Activated CD8-positive, alpha-beta T cell treated with anti-CD3 and anti-CD28 coated beads for 36 hours (primary cell): ENCODE results near the gene B3GALT6. TPM values are rescaled to one million over a fixed set of nuclear protein-coding genes. Genes with fewer than 3 reads are reported as not detected.
A peak's percentile ranks its signal among the peaks of the same experiment; 100 is the strongest.

Experiments used
- ATAC-seq: fragments of 200-7000 bp; cut with Tn5 transposase; one replicate; pipeline ENCODE4 v1.10.0; 2021; ENCODE audit warnings: mild to moderate bottlenecking, moderate library complexity
- CTCF ChIA-PET: fragments of 350-600 bp; sonication (Branson Sonifier 250); formaldehyde crosslinking; loops from one replicate; lab custom pipeline; 2021; ENCODE audit warnings: antibody characterized with exemption; lab: Charles Lee
- POLR2A ChIA-PET: fragments of 350-600 bp; sonication (Branson Sonifier 250); formaldehyde crosslinking; loops from one replicate; lab custom pipeline; 2021; ENCODE audit warnings: antibody characterized with exemption; lab: Charles Lee
- DNase-seq: peaks from one replicate; pipeline ENCODE4 v3.0.0-alpha.2; 2020
- H3K27ac Mint-ChIP-seq: one replicate; pipeline ENCODE4 v1.8.0; 2021; ENCODE audit warnings: mild to moderate bottlenecking, mixed read lengths
- H3K27me3 Mint-ChIP-seq: one replicate; pipeline ENCODE4 v1.8.0; 2021; ENCODE audit warnings: mixed read lengths
- H3K36me3 Mint-ChIP-seq: one replicate; pipeline ENCODE4 v1.8.0; 2021; ENCODE audit warnings: low read depth, mixed read lengths
- H3K4me1 Mint-ChIP-seq: one replicate; pipeline ENCODE4 v1.8.0; 2021; ENCODE audit warnings: low read depth, mixed read lengths
- H3K4me3 Mint-ChIP-seq: one replicate; pipeline ENCODE4 v1.8.0; 2021; ENCODE audit warnings: mild to moderate bottlenecking, moderate library complexity, mixed read lengths
- H3K9me3 Mint-ChIP-seq: one replicate; pipeline ENCODE4 v1.8.0; 2021; ENCODE audit warnings: mixed read lengths
- intact Hi-C: fragments of 100-400 bp; cut with micrococcal nuclease; formaldehyde crosslinking; loops from one replicate; pipeline ENCODE4 v1.10.0; 2022
- total RNA-seq, 2 experiments: library from RNA; stranded (reverse); gene quantifications; one replicate each; pipeline ENCODE4 v1.2.3, GENCODE V29; 2021
- TF ChIP-seq, protein P1 (sequence below): fragments of 200-600 bp; IDR thresholded peaks from one replicate; pipeline ENCODE4 v1.8.0; 2022; ENCODE audit warnings: antibody characterized with exemption, mild to moderate bottlenecking

The B3GALT6 gene
- total RNA-seq, 2 experiments from 2014 or later = 13.1 to 14.3 TPM

DNA sequence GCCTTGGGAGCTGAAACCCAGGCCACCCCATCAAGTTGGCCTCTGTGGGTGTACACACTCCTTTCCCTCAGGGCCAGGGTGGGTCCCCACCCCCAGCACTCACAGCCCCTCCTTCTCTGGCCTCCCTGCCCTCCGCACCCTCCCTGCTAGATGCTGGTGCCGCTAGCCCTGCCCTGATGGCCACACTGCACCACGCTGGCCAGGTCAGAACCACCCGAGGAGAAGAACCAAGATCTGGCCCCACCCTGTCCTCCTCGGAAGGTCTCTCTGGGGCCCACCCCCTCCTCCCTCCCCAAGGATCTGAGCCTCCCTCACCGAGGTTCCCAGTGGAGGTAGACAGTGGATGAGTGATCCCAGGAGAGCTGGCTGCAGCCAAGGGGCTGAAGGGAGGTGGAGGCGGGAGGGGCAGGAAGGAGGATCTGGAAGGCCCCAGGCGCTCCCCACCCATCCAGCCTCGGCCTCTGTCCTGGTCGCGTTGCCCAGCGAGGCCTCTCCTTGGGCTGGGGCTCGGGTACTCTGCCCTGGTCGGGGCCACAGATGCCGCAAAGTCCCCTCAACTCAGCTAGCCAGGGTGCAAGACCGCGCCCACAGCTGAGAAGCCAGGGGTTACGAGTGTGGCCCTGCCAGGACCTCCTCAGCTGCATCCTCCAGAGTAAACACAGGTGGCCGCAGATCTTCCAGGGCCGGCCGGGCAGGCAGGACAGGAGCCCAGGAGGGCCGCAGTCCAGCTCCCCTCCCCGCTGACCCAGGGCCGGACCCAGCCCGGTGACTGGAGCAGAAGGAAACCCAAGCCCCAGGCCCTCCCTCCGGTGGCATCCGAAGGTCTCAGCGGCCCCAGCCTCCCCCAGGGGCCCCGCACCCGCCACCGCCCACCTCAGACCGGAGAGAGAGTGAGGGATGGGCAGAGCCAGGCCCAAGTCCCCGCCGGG is 5.2 kb downstream of the B3GALT6 start:
- H3K4me1 Mint-ChIP-seq = peaks cover 14% of the 10 kb centered on the region
- no peak overlapping the region for H3K4me3 Mint-ChIP-seq
- no peak overlapping the region for H3K27ac Mint-ChIP-seq
- ATAC-seq (no peak), DNase-seq (no peak)
- intact Hi-C loops = no loop called here
- H3K9me3 Mint-ChIP-seq = no peaks in the 10 kb centered on the region
- TF ChIP-seq, protein P1, sequence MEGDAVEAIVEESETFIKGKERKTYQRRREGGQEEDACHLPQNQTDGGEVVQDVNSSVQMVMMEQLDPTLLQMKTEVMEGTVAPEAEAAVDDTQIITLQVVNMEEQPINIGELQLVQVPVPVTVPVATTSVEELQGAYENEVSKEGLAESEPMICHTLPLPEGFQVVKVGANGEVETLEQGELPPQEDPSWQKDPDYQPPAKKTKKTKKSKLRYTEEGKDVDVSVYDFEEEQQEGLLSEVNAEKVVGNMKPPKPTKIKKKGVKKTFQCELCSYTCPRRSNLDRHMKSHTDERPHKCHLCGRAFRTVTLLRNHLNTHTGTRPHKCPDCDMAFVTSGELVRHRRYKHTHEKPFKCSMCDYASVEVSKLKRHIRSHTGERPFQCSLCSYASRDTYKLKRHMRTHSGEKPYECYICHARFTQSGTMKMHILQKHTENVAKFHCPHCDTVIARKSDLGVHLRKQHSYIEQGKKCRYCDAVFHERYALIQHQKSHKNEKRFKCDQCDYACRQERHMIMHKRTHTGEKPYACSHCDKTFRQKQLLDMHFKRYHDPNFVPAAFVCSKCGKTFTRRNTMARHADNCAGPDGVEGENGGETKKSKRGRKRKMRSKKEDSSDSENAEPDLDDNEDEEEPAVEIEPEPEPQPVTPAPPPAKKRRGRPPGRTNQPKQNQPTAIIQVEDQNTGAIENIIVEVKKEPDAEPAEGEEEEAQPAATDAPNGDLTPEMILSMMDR = no peak
- no peaks in the 10 kb centered on the region for H3K27me3 Mint-ChIP-seq
- H3K36me3 Mint-ChIP-seq = peaks cover 12% of the 10 kb centered on the region
- POLR2A ChIA-PET = interaction anchor here (0.5 to 0.7 kb wide), 2 partner anchors 13 to 24 kb away, joined by 3 read pairs; partner anchors contain the start of gene TNFRSF4
- CTCF ChIA-PET = interaction anchor here (1.0 to 1.3 kb wide), 2 partner anchors 14 to 115 kb away, joined by 3 to 4 read pairs; no protein-coding TSS in a partner anchor

DNA sequence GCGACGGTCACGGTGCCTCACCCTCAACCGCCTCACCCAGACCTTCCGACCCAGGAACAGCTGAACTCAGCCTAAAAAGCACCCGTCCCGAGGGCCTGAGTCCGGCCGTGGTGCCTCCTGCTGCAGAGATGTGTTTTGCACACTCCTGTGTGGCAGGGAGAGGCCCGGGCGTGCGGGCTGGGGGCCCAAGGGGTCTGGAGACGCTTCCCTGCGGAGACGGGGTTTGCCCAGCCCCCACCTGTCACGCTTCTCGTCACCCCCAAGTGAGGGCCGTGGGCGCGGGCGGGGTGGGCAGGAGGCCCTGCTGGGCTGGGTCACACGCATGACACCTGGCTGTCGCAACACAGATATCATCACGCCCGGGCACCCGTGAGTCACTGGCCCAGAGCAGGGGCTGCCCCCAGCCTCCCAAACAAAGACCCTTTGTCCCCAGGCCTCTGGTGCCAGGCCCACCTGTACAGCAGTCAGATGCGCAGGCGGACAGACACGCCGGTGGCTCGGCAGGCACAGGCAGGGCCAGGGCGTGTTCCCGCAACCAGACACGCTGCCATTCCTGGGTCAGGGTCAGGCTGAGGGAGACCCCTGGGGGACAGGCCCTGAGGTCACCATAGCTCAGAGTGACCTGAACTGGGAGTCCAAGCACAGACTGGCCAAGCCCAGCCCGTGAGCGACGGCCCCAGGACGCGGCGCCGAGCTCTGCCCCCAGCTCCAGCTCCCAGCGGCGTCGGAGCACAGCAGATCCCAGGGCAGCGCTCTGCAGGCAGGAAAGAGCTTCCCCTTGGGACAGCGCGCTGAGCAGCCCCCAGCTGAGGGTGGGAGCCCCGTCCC is 6.1 kb downstream of the B3GALT6 start:
- ATAC-seq = no peak
- DNase-seq = peak; percentile 30

DNA sequence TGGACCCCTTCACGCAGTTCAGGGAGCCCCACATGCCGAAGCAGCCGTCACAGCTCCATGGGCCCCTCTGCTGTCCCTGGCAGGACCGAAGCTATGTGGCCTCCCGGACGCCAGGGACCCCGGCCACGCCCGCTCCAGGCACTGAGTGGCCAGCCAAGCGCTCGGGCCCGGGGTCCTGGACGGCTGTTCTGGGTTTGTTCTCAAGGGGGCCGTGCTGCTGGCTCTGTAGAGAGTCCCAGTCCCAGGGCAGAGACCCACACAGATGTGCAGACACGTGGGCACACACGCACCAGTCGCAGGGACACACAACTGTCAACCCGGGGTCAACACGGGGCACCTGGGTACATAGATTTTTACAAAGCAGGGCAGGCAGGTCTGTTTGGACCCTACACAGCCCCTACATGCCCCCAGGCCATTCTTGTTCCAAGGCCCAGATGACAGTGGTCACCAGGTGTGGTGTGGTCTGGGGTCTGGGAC is 6.7 kb downstream of the B3GALT6 start:
- intact Hi-C loops = no loop called here
- TF ChIP-seq, protein P1 = no peak
- H3K4me3 Mint-ChIP-seq = no peak overlapping the region
- ATAC-seq (no peak), DNase-seq (no peak)
- peaks cover 8% of the 10 kb centered on the region for H3K36me3 Mint-ChIP-seq
- H3K27ac Mint-ChIP-seq = no peak overlapping the region
- H3K9me3 Mint-ChIP-seq = no peaks in the 10 kb centered on the region
- H3K27me3 Mint-ChIP-seq = no peaks in the 10 kb centered on the region
- POLR2A ChIA-PET = interaction anchor here (0.6 to 1.6 kb wide), 2 partner anchors 9 to 12 kb away, joined by 3 read pairs; no protein-coding TSS in a partner anchor
- CTCF ChIA-PET = interaction anchor here (1.0 kb wide), 1 partner anchor 12 kb away, joined by 3 read pairs; no protein-coding TSS in a partner anchor
- H3K4me1 Mint-ChIP-seq = peaks cover 10% of the 10 kb centered on the region

More for the DNA sequence above, 6.1 kb downstream of the B3GALT6 start:
- ChIA-PET POLR2A (interaction anchor here (1.6 kb wide), 1 partner anchor 13 kb away, joined by 3 read pairs; no protein-coding TSS in a partner anchor), CTCF (interaction anchor here (1.0 kb wide), 2 partner anchors 13 to 116 kb away, joined by 3 read pairs; no protein-coding TSS in a partner anchor)
- H3K9me3 Mint-ChIP-seq = no peaks in the 10 kb centered on the region
- H3K4me1 Mint-ChIP-seq = peaks cover 14% of the 10 kb centered on the region
- intact Hi-C loops = no loop called here
- TF ChIP-seq, protein P1 = no peak
- no peaks in the 10 kb centered on the region for H3K27me3 Mint-ChIP-seq
- H3K4me3 Mint-ChIP-seq = no peak overlapping the region
- H3K27ac Mint-ChIP-seq = no peak overlapping the region
- H3K36me3 Mint-ChIP-seq = peaks cover 12% of the 10 kb centered on the region

DNA sequence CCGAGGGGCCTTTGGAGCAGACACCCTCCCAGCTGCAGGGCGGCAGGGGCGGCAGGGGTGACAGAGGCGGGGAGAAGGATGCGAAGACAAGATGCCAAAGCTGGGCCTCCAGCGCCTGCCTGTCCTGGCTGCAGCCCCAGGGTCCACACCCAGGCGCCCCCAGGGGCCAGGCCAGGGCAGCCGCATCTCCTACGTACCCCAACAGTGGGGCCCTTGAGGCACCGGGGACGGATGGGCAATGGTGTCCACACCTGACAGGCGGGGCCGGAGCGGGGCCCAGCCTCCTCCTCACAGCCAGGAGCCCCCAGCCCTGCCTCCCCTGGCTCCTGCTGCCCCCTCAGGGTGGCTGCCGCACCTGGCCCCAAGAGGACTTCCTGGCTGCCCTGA is 7.2 kb downstream of the B3GALT6 start:
- H3K4me3 Mint-ChIP-seq = no peak overlapping the region
- DNase-seq = no peak
- H3K27me3 Mint-ChIP-seq = no peaks in the 10 kb centered on the region
- TF ChIP-seq, protein P1 = no peak
- no peak overlapping the region for H3K27ac Mint-ChIP-seq
- CTCF ChIA-PET = interaction anchor here (2.1 kb wide), 1 partner anchor 117 kb away, joined by 6 read pairs; no protein-coding TSS in a partner anchor
- peaks cover 3% of the 10 kb centered on the region for H3K36me3 Mint-ChIP-seq
- intact Hi-C loops = no loop called here
- no peak for ATAC-seq
- H3K4me1 Mint-ChIP-seq = peaks cover 5% of the 10 kb centered on the region
- no peaks in the 10 kb centered on the region for H3K9me3 Mint-ChIP-seq
- POLR2A ChIA-PET = interaction anchor here (0.6 to 1.6 kb wide), 3 partner anchors 9 to 136 kb away, joined by 3 to 4 read pairs (median 3); partner anchors contain the start of gene AURKAIP1
